HG03135 (cell line): Measurements from ENCODE around the gene SEMA3D.

Source experiments
- ATAC-seq: cut with Tn5 transposase; IDR thresholded peaks from one replicate; pipeline ENCODE4 v1.9.1; 2021; ENCODE audit warnings: mild to moderate bottlenecking, moderate library complexity; ENCODE audit not compliant: unreplicated experiment

SEMA3D gene

DNA sequence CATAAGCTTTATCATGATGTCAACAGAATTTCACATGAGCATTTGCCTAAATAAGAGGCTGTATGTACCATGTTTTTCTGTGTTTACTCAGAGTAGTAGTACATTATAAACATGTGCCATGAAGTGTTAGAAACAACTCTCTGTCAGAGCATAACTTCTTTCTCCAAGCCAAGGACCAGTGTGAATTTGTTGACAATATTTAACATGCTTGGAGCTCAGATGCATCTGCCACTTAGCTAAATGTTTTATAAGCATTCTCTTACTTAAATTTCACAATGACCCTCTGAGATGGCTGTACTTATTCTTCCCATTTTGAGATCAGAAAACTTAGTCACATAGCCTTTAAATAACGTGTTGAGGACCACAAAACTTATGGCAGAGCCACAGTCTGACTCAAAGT lies 105.0 kb downstream of the SEMA3D start:
- no peak for ATAC-seq

DNA sequence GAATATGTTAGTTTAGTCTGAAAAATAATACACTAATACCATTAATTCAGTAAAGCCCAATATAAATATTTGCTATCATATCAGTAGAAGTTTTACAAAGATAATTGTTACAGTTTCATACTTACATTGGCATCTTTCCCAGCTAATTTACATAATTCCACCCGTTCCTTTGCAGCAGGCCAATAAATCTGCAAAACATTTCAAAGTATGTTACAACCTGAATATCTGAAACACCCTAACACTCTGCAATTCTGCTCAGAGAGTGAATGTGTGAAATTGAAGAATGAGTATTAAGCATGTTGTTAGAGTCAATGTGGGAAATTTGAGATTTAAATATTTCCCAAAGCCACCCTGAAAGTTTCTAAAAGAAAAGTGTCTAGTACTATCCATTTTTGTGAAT lies 105.5 kb downstream of the SEMA3D start:
- no peak for ATAC-seq

DNA sequence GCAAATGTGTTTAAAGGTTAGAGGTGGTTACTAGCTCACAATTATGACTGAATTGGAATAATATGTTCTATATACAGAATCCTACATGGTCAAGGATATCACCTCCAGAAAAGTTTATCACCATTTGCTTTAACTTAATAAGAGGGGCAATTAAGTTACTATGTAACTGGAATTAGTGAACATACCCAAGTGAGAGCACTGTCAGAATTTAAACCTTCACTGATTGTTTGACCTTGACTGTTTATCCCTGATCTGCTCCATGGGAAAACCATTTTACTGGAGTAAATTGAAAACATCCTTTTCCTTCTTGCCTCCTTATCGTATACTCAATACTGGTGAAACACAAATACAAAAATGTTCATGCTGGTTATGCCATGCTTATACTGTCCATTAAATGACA lies 107.4 kb downstream of the SEMA3D start:
- no peak for ATAC-seq

DNA sequence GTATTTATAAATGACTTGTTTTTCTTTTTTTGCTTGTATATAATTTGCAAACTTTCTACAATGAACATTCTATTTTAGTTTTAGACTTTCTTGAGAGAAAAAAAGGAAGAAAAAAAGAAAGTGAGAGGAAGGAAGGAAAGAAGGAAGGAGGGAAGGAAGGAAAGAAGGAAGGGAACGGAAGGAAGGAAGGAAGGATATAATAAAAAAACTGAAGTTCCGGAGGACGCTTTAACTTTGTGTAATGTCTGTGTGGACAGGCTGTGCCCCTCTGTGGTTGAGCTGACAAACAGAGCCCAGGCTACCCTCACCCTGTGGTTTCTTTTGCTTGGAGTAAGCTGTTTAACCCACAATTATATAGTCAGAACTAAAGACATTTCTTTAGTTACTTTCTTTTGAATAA lies 108.7 kb downstream of the SEMA3D start:
- no peak for ATAC-seq

DNA sequence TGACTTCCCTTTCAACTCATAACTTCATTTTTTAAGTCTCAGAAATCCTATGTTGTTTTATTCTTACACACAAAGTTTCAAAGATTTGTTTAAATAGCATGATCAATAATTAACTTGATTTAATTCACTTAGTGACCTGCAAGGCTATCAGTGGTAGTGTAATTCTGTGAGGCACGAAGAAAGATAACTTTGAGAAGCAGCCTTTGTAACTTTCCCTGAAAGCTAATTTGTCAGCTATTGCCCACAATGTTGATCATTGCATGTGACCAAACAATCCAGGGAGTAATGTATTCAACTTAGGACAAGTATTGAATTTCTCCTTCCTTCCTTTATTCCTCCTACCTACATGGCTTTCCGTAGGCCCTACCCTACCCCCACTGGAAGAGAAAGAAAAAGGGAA lies 111.0 kb downstream of the SEMA3D start:
- no peak for ATAC-seq

DNA sequence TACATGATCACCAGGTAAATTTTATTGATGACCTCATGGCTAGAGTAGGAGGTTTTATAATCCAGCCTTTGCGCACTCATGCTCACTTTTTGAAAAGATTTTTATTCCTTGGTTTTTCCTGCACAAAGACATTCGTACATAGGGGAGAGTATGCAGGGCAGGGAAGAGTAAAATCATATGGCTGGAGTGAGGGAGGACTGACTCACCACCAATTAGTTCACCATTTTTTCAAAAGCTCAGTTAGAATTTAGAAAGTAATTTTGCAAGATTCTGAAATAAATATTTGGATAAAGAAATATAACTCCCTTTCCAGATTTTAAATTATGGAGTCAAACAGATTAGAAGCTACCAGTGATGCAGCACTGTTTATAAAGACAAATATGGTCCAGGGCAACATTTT lies 111.9 kb downstream of the SEMA3D start:
- ATAC-seq, result no peak

DNA sequence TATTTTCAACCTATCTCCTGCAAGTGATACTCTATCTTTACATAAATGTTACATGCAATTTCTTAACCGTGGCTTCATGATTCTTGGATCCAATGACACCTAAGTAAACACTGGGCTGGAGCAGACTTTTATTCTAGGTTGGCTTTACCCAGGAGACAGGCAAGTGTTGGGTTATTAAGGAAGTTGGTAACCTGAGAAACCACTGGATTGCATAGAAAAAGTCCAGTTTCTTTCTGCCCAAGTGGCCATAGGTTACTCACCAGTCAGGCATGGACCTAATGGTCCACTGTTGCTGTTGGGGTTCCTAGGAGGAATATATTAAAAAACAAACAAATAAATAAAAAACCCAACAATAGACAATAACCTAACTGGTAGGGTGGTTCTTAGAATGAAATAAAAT lies 112.8 kb downstream of the SEMA3D start:
- ATAC-seq, result no peak

DNA sequence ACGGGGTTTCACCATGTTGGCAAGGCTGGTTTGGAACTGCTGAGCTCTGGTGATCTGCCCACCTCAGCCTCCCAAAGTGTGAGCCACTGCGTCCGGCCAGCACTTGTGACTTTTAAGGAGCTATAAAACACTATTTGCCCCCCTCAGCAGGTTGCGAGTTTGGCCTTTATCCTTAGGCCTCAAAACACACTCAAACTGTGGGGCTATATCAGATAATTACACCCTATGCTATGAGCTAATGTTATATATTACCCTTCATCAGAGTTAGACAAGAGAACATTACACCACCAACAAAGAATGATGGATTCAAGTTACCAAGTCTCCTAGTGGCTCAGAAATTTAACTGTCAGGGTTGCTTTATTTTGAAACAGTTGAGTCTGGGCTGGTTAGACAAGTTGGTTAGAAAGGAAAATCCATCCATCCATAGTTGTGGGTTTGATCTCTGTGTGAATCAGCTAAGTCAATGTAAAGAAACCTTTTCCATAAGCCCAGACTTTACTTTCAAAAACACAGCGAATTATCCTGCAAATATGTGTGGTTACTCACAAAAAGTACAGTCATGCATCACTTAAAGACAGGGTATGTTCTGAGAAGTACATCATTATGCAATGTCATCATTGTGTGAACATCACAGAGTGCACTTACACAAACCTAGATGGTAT lies 115.8 kb downstream of the SEMA3D start:
- ATAC-seq, result no peak

DNA sequence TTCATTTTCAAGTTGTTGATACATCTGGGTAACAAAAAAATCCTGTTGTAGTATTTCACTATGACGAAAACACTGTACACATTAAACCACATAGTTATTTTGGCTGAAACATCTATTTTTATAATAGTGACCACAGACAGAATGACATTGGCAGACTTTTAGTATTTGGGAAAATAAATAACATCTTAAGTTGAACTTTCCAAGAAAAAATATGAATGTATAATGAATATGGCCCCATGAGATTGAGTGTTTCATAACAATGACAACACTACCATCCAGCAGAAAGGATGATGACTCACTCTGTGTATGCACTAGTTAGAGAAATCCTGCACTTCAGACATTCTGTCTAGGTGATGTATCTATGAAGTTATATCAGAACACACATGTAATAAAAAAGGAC lies 118.1 kb downstream of the SEMA3D start:
- ATAC-seq, result no peak

DNA sequence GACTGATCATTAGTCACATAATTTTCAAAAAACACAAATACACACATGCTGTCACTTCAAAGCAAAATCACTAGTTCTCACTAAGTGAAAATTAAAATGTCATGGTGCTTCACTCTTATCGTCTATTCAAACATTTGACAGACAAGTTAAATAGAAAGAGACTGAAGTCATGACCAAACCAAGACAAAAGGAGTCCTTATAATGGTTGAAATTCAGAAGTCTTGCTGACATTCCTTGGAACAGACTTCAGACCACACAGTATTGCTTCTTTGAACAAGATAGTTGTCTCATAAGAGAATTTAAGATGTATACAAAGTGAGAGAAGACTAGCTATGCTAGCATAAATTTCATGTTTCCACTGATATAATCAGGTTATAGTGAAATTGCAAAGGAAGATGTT lies 119.5 kb downstream of the SEMA3D start:
- no peak for ATAC-seq

DNA sequence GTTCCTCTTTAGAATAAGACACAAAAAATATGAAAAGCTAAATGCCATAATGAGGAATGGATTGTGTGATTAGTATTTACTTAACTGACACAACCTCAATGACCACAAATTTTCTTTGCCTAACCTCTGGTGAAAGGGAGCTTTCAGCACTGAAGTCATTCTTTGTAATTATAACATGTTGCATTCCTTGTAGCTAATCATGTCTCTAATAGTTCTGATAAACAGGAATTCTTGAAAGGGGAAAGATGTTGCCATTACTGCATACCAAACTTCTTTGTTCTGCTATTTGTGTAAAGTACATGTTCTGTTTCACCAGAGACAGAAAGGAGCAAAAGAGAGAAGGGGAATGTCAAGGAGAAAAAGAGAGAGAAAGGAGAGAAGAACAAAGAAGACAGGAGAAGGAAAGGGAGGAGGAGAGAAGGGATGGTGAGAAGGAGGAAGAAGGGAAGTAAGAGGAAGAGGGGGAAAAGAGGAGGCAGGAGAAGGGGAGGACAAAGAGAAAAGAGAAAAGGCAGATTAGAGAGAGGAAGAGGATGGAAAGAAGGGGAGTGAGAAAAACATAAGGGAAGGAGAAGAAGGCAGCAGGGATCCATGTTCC lies 120.9 kb downstream of the SEMA3D start:
- ATAC-seq, result no peak

DNA sequence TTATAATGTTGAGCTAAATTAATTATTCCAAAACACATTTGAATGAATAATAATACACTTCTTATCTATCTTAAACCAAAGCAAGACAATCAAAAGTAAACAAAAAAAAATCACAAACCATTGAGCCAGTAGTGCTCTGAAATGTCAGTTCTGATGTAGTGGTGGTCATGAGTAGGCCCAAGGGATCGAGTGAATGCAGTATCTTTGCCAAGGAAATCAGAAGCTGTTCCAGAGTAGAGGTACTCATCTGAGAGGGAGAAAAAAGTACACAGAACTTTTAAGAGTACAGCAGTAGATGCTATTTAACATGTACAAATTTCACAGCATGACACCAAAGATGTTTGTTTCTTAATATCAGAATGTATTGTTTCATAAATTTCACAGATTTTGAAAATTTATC lies 121.5 kb downstream of the SEMA3D start:
- no peak for ATAC-seq

DNA sequence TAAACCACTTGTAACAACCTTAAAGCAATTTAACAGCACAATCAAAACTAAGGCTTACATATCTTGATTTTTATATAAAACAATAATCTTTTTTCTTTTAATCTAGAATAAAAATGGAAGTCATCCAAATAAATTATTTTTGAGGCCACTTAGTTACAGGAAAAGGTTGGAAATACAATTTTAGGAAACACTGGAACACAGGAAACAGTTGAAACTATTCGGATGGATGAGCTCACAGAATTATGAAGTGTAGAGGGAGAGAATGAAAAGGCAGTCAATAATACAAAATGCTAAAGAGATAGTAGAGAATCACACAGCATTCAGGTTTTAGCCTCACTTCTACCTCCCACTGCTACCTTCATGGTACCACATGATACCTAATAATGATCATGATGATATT lies 124.2 kb downstream of the SEMA3D start:
- no peak for ATAC-seq

DNA sequence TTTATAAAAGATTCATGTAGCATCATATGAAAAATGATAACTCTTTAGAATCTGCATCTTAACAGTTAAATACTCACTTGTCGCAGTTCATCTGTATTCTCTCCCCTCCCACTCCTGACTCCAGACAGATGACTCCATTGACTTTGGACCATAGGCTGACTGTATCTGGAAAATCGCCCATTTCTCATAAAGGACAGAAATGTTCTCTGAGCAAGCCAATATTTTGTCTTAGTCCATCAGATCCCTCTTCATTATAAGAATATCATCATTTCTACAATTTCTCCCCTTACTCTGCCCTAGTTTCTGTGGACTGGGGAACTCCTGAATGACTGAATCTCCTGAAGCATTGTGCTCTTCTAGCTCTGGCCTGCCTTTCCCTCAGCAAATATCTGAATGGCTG lies 125.4 kb downstream of the SEMA3D start:
- no peak for ATAC-seq

DNA sequence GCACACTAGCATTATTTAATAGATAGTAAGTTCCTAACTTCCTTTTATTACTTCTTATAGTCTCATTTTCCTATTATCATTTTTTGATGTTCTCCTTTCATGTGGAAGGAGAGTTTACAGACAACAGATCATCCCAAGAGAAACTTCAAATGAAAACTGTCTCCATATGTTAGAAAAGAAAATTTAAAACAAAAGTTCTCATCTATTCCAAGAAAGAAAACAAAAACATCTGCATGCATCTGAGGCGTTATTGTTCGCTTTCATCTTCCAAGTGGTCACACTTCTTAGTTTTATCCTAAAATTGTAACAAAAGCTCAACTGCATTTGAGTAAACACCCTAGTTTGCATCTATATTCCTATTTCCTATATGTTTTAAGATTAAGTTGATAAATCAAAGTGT lies 126.2 kb downstream of the SEMA3D start:
- ATAC-seq, result no peak

DNA sequence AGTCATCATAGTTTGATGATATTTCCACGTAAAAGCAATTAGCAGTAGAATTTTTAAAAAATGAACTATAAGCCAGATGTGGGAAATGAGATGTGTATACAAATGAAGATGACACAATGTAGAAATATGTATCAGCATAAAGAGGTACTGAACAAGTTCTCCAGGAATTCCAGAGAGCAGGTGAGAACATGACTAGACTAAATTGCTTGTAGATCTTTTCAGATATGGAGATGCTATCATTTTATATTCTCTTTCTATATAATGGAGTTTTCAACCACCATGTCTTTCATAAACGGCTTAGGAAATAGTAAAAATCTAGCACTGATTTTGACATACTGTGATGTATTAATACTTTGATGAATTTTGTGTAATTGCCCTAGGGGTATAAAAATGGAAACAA lies 130.9 kb downstream of the SEMA3D start:
- ATAC-seq, result no peak

DNA sequence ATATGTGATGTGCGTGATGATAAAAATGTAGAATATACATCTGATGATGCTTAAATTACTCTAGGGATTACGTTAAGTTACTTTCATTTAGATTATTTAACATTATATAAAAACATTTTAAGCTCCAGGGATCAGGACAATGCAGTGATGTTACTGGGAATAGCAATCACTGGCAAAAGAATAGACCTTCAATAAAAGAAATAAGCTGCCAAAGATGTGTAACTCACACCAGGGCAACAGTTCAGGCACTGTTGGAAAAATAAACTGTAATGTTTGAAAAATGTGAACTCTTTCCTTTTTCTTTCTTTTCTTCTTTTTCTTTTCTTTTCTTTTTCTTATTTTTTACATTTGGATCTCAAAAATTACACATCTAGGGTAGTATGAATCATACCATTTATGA lies 131.7 kb downstream of the SEMA3D start:
- ATAC-seq, result no peak

DNA sequence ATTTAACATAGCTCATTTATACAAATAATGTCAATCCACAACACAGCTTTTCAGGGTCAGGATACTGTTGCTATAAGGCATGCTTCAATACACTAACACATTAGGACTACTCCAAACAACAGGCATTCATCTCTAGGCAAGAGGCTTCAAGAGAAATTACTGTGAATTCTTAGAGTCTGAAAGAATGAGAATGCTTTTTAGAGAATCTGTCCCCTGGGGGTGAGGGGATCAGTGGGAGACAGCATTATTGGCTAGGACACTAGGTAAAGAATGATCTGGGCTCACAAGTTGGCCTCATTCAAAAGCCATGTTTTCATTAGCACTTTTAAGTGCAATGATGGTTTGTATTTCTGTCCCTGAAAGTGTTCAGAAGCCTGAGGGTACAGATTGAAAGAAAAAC lies 132.6 kb downstream of the SEMA3D start:
- no peak for ATAC-seq

DNA sequence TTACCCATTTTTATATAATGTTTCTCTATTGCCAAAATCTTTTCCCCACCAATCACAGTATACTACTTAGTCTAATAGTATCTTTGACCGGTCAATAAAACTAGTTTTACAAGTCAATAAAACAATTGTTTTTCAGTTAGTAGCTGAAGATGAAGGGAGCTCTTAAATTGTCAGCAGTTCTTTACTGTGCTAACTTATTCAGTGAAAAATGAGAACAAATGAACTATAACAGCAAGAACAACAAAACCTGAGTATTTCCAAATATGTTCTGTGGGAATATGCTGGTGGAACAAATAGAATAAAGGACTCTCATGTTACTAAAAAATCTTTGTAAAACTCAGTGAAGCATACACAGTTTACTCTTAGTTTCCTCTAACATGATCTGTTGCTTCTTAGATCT lies 134.0 kb downstream of the SEMA3D start:
- no peak for ATAC-seq

DNA sequence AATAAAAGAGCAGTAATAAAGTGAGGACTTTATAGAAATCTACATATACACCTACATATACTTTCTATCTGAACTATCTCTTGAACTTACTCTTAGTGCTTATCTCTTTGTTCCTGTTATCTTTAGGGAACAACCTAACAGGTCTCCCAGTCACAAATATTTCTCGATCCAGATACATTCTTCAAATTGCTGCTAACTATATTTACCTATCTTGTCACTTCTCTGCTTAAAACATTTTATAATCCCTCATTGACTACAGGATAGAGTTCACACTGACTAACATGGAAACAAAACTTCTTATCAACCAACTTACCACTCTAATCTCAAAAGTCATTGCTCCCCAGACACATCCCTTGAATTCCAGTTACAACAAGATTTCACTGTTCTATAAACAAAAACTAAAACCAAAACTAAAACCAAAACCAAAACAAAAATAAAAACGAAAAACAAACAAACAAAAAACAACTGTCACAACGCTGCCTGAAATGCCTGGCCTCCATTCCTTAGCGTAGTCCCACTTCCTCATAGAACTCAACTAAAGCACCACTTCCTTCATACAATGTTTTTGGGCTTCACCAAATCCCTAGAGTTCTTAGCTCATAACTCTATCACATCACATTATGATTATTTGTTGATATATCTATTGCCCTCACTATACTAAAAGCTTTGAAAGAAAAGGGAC lies 134.7 kb downstream of the SEMA3D start:
- no peak for ATAC-seq

DNA sequence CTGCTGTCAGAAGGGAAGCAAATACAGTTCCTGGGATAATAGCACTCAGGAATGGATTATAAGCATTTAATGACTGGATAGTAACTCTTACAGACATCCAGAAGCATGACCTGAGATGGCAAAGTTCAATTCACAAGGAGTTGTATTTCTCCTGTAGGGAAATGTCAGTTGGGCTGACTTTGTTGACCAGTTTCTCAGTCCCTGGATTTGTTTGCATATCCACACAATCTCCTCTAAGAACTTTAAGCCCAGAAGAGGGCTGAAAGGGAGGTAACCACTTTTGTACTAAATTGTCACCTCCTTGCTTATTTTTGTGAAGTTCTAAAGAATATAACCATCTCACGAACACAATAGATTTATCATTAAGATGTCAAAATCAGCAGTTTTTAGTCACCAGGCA lies 140.3 kb downstream of the SEMA3D start:
- no peak for ATAC-seq

DNA sequence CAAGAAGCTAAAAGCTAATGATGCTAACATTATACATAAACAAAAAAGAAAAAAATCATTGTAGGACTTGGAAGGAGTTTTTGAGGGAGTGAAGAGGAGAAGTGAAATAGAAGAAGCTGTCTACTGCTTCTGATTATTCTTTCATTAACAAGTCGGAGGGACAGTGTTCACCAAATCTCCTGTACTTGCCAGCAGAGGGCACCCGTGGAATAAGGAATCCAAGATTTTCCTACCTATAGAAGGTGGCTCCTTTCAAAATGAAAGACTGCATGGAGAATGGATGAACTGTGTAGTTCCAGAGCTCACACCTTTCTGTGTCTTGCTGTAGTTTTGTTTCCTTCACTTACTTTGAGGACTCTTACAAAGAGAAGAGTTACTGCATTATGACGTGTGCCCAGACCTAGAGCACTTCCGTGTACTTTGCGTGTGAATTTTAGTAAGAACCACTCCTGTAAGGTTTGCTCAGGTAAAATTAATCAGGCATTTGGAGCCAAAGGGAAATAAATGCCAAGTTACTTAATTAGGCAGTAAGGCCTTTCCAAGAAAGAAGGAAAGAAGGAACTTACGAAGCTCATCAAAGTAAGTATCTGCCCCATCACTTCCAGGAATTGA lies 145.1 kb downstream of the SEMA3D start:
- no peak for ATAC-seq
